Loucy (cell line): ENCODE measurements around the gene BANP.

Experiments used
- H2AFZ ChIP-seq: fragments of 200-600 bp; sonication (generic); 2 replicates; pipeline ENCODE4 v1.6.0; 2016; ENCODE audit warnings: antibody characterized with exemption, mild to moderate bottlenecking, low read length, moderate library complexity
- H3F3A ChIP-seq: fragments of 200-600 bp; 2 replicates; pipeline ENCODE4 v1.6.0; 2016; ENCODE audit warnings: antibody characterized with exemption, low read depth, mild to moderate bottlenecking
- H3K27me3 ChIP-seq: fragments of 200-600 bp; sonication (generic); 2 replicates; pipeline ENCODE4 v1.6.1; 2014; ENCODE audit warnings: low read length, mild to moderate bottlenecking; ENCODE audit not compliant: insufficient read depth, poor library complexity, severe bottlenecking
- H3K36me3 ChIP-seq: fragments of 200-600 bp; sonication (generic); 2 replicates; pipeline ENCODE4 v1.6.1; 2016; ENCODE audit warnings: low read length; ENCODE audit not compliant: insufficient read depth
- H3K4me1 ChIP-seq: fragments of 200-600 bp; sonication (generic); 2 replicates; pipeline ENCODE4 v1.5.1; 2014; ENCODE audit warnings: low read length, mild to moderate bottlenecking; ENCODE audit not compliant: insufficient read depth, poor library complexity, severe bottlenecking
- H3K4me2 ChIP-seq: fragments of 200-600 bp; sonication (generic); 2 replicates; pipeline ENCODE4 v1.6.0; 2014; ENCODE audit warnings: antibody characterized with exemption, low read length, low read depth, mild to moderate bottlenecking; ENCODE audit not compliant: poor library complexity, severe bottlenecking
- H3K4me3 ChIP-seq: fragments of 200-600 bp; sonication (generic); 2 replicates; pipeline ENCODE4 v1.5.1; 2014; ENCODE audit warnings: low read length, mild to moderate bottlenecking, mixed read lengths; ENCODE audit not compliant: poor library complexity, severe bottlenecking
- H3K79me2 ChIP-seq: fragments of 200-600 bp; sonication (generic); 2 replicates; pipeline ENCODE4 v1.6.1; 2014; ENCODE audit warnings: low read length; ENCODE audit not compliant: insufficient read depth
- H3K9ac ChIP-seq: fragments of 200-600 bp; sonication (generic); 2 replicates; pipeline ENCODE4 v1.6.0; 2014; ENCODE audit warnings: mild to moderate bottlenecking, low read depth, low read length, moderate library complexity; ENCODE audit not compliant: poor library complexity, severe bottlenecking
- H3K9me2 ChIP-seq: fragments of 200-600 bp; sonication (generic); replicated peaks from 2 replicates; pipeline ENCODE4 v1.6.1; 2016; ENCODE audit warnings: low read depth, low read length, mixed read lengths
- H3K9me3 ChIP-seq: fragments of 200-600 bp; sonication (generic); 2 replicates; pipeline ENCODE4 v1.6.1; 2014; ENCODE audit warnings: mild to moderate bottlenecking, antibody characterized with exemption, low read length, low read depth; ENCODE audit not compliant: insufficient read depth
- H4K20me1 ChIP-seq: fragments of 200-600 bp; sonication (generic); 2 replicates; pipeline ENCODE4 v1.6.0; 2014; ENCODE audit warnings: antibody characterized with exemption, low read length, mild to moderate bottlenecking; ENCODE audit not compliant: insufficient read depth, poor library complexity, severe bottlenecking
- EZH2phosphoT487 ChIP-seq: fragments of 200-600 bp; IDR thresholded peaks from 2 replicates; pipeline ENCODE4 v1.6.1; 2018; ENCODE audit warnings: antibody characterized with exemption, mild to moderate bottlenecking, moderate library complexity, borderline replicate concordance
- TF ChIP-seq, protein P1 (sequence below): fragments of 200-600 bp; sonication (generic); conservative IDR thresholded peaks from 2 replicates; pipeline ENCODE4 v1.5.1; 2014; ENCODE audit warnings: mild to moderate bottlenecking, antibody characterized with exemption, low read length

Gene BANP

DNA sequence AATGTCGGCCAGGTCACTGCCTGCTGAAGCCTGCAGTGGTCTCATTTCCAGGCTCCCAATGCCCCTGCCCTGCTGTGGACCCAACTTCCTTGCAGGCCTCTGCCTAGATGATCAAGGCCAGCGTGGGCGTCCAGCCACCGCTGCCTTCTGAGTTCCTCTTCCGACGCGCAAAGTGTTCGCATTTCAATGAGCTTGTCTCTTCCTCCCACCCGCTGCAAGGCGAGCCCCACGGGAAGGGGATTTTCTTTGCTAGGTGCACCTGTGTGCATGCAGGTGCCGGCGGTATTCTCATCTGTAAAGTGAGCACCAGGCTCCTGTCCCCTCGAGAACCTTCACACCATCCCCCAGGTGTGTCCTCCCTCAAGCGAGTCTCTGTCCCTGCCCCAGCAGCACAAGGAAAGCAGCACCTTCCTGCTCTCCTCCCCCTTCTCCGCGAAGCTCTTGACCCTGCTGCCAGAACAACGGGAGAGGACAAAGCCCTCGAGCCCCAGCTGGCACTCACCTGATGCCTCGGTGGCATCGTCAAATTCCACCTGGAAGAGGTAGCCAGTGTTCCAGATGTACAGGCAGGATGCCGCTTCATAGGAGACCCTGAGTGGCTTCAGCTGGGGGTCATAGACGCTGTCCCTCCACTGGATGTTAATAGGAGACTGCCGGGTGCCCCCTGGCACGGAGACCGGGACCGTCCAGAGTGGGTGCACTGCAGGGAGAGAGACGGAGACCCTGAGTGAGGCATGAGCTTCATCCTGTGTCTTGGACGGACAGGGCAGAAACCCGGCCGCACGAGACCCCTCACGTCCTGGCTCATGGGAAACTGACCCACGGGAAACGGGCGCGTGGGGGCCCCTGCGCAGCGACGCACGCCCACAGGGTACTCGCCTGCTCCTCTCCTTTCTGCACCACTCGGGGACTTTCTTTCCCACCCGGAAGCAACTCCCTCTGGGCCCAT, 24.7 kb upstream of the BANP start:
- H3K27me3 ChIP-seq, result no peaks in the 10 kb centered on the region
- H2AFZ ChIP-seq, result no peak overlapping the region
- no peaks in the 10 kb centered on the region for H3K79me2 ChIP-seq
- H3K4me3 ChIP-seq, result no peak overlapping the region
- H4K20me1 ChIP-seq, result no peaks in the 10 kb centered on the region
- H3K4me1 ChIP-seq, result no peaks in the 10 kb centered on the region
- no peaks in the 10 kb centered on the region for H3F3A ChIP-seq
- no peaks in the 10 kb centered on the region for H3K9me3 ChIP-seq
- TF ChIP-seq, protein P1, sequence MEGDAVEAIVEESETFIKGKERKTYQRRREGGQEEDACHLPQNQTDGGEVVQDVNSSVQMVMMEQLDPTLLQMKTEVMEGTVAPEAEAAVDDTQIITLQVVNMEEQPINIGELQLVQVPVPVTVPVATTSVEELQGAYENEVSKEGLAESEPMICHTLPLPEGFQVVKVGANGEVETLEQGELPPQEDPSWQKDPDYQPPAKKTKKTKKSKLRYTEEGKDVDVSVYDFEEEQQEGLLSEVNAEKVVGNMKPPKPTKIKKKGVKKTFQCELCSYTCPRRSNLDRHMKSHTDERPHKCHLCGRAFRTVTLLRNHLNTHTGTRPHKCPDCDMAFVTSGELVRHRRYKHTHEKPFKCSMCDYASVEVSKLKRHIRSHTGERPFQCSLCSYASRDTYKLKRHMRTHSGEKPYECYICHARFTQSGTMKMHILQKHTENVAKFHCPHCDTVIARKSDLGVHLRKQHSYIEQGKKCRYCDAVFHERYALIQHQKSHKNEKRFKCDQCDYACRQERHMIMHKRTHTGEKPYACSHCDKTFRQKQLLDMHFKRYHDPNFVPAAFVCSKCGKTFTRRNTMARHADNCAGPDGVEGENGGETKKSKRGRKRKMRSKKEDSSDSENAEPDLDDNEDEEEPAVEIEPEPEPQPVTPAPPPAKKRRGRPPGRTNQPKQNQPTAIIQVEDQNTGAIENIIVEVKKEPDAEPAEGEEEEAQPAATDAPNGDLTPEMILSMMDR, result no peak
- no peak for TF ChIP-seq EZH2phosphoT487
- no peak overlapping the region for H3K4me2 ChIP-seq
- no peaks in the 10 kb centered on the region for H3K9me2 ChIP-seq
- no peak overlapping the region for H3K9ac ChIP-seq
- H3K36me3 ChIP-seq, result no peaks in the 10 kb centered on the region

- Histone ChIP-seq H3K9me3 (no peaks in the 10 kb centered on the region), H2AFZ (no peak overlapping the region), H3K4me2 (no peak overlapping the region), H3K36me3 (no peaks in the 10 kb centered on the region), H3K79me2 (no peaks in the 10 kb centered on the region), H4K20me1 (no peaks in the 10 kb centered on the region), H3K9ac (no peak overlapping the region), H3K27me3 (no peaks in the 10 kb centered on the region), H3F3A (no peaks in the 10 kb centered on the region), H3K4me1 (no peaks in the 10 kb centered on the region), H3K9me2 (no peaks in the 10 kb centered on the region), H3K4me3 (no peak overlapping the region)
- no peak for TF ChIP-seq EZH2phosphoT487
- TF ChIP-seq, protein P1, result no peak
These were observed 24.1 kb upstream of the BANP start for GRCh38 chr16:87927195-87927562.

- H3K4me1 ChIP-seq, result no peaks in the 10 kb centered on the region
- TF ChIP-seq, protein P1, result no peak
- TF ChIP-seq EZH2phosphoT487, result no peak
- no peaks in the 10 kb centered on the region for H4K20me1 ChIP-seq
- H3F3A ChIP-seq, result no peaks in the 10 kb centered on the region
- no peaks in the 10 kb centered on the region for H3K9me2 ChIP-seq
- H3K79me2 ChIP-seq, result no peaks in the 10 kb centered on the region
- no peaks in the 10 kb centered on the region for H3K9me3 ChIP-seq
- H3K4me3 ChIP-seq, result no peak overlapping the region
- no peak overlapping the region for H2AFZ ChIP-seq
- H3K4me2 ChIP-seq, result no peak overlapping the region
- H3K36me3 ChIP-seq, result no peaks in the 10 kb centered on the region
- no peak overlapping the region for H3K9ac ChIP-seq
- no peaks in the 10 kb centered on the region for H3K27me3 ChIP-seq
These were observed 21.2 kb upstream of the BANP start for GRCh38 chr16:87929986-87930385.
